Muscle layer of duodenum (tissue), 2 donors: ENCODE data around the gene TMEM239.
A peak's percentile ranks its signal among the peaks of the same experiment; 100 is the strongest.

Experiments
- H3K27ac ChIP-seq: one replicate; pipeline ENCODE4 v1.7.0; 2013; ENCODE audit warnings: mild to moderate bottlenecking, low read length
- H3K27me3 ChIP-seq: one replicate; pipeline ENCODE4 v1.7.0; 2013; ENCODE audit warnings: low read depth, mild to moderate bottlenecking, control low read depth, low read length
- H3K36me3 ChIP-seq, 2 donors: one replicate each; pipeline ENCODE4 v1.7.0; 2013; ENCODE audit warnings: low read length in 2 of 2, control low read depth in 1 of 2, mild to moderate bottlenecking in 1 of 2; ENCODE audit not compliant: insufficient read depth in 2 of 2, control insufficient read depth in 1 of 2
- H3K4me1 ChIP-seq, 2 donors: one replicate each; pipeline ENCODE4 v1.7.0; 2013; ENCODE audit warnings: low read length in 2 of 2, mild to moderate bottlenecking in 2 of 2, control low read depth in 1 of 2, moderate library complexity in 1 of 2; ENCODE audit not compliant: insufficient read depth in 2 of 2, control insufficient read depth in 1 of 2
- H3K4me3 ChIP-seq, 2 donors: one replicate each; pipeline ENCODE4 v1.7.0; 2013; ENCODE audit warnings: low read length in 2 of 2, low read depth in 1 of 2, mild to moderate bottlenecking in 1 of 2
- H3K9me3 ChIP-seq, 2 donors: one replicate each; pipeline ENCODE4 v1.7.0; 2013; ENCODE audit warnings: low read length in 2 of 2, control low read depth in 1 of 2, mild to moderate bottlenecking in 1 of 2; ENCODE audit not compliant: control insufficient read depth in 1 of 2
- donor health status: healthy.

TMEM239 gene

DNA sequence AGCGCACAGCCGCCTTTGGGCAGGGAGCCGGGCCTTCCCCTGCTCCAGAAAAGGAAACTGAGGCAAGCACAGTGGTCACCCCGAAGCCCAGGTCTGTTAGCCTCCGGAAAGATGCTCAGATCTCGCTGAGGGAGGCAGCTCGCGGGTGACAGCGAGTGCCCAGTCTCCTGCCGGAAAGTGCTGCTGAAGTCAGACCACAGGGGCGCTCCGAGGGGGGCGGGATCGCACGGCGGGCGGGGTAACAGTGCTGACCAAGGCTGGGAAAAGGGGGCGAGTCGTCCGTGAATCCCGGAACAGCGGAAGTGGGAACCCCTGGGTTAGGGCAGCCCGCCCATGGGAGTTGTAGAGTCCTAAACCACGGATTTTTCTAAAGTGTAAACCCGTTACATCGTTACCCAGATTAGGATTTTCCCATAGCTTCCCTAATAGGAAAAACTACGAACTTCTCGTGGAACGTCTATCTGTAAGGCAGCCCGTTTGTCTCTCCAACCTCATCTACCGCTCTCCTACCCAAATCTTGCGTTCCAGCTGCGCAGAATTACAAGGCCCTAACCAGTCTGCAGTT lies 24.9 kb downstream of the TMEM239 start:
- Histone ChIP-seq H3K4me3 (peak overlapping the region; percentile 75 to 91), H3K4me1 (peaks cover 4 to 13% of the 10 kb centered on the region in 2 donors), H3K9me3 (no peaks in the 10 kb centered on the region), H3K36me3 (peaks cover 5 to 6% of the 10 kb centered on the region in 2 donors), H3K27me3 (no peaks in the 10 kb centered on the region), H3K27ac (peak overlapping the region; percentile 81)

DNA sequence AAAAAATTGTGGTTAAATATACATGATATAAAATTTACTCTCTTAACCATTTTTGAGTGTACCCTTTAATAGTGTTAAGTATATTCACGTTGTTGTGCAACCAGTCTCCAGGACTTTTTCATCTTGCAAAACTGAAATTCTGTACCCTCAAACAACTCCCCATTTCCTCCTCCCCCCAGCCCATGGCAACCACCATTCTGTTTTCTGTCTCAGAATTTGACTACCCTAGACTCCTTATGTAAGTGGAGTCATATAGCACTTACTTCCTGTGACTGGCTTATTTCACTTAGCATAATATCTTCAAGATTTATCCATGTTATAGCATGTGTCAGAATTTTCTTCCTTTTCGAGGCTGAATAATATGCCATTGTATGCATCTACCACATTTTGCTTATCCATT lies 29.4 kb downstream of the TMEM239 start:
- Histone ChIP-seq H3K4me3 (no peak overlapping the region), H3K27me3 (no peaks in the 10 kb centered on the region), H3K4me1 (peaks cover 4 to 7% of the 10 kb centered on the region in 2 donors), H3K9me3 (no peaks in the 10 kb centered on the region), H3K36me3 (peaks cover 0 to 6% of the 10 kb centered on the region in 2 donors), H3K27ac (no peak overlapping the region)

DNA sequence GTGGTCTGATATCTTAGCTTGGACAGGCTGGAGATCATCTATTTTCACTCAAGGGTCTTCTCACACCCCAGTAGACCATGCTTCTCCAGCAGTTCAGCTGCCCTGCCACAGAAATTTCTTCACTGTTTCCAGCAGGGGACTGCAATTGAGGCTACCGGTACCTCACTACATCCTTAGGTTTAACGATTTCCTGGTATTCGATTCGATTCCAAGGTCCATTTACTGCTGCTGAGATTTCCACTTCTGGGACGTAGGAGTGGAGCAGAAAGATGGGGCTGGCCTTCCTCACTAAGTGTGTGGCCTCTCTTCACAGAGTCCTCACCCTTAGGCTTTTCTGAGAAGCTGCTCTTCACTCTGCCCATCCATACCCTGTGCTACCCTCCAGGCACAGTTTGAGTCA lies 30.5 kb downstream of the TMEM239 start:
- Histone ChIP-seq H3K27ac (no peak overlapping the region), H3K4me3 (no peak overlapping the region), H3K36me3 (peaks cover 0 to 6% of the 10 kb centered on the region in 2 donors), H3K27me3 (no peaks in the 10 kb centered on the region), H3K4me1 (peaks cover 0 to 2% of the 10 kb centered on the region in 2 donors), H3K9me3 (no peaks in the 10 kb centered on the region)

DNA sequence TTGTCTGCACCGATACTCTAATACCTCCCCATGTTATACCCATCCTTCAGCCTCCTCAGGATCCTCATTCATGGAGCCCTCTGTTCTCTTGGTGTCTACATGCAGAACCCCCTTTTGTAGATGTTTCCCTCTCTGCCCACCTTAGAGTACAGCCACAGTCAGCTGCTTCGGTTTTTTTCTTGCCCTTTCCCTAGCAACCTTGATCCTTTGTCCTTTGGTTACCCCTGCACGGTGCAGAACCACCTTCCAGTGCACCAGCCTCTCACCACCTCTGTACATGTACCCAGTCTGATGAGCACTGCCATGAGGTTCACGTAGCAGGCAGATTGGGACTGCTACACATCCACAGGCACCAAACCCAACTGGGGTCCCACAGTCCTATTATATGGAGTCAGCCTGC lies 31.6 kb downstream of the TMEM239 start:
- H3K27me3 ChIP-seq: no peaks in the 10 kb centered on the region
- no peaks in the 10 kb centered on the region for H3K9me3 ChIP-seq

DNA sequence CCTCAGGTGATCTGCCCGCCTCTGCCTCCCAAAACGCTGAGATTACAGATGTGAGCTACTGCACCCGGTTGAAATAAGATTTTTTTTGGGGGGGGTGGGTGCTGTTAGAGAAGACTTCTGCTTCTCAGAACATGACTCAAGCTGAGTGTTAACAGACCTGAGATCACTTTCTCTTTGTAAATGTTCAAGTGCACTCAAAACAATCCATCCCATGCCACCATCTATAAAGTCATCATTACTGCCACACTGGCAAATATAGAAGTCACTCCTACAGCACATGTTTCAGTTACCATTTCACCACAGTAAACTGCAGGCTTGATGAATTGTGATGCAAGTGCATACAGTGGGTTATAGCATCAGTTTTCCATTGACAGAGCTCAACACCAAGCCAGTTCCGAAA lies 33.4 kb downstream of the TMEM239 start:
- Histone ChIP-seq H3K4me1 (peaks cover 0 to 3% of the 10 kb centered on the region in 2 donors), H3K27me3 (no peaks in the 10 kb centered on the region), H3K36me3 (peaks cover 0 to 4% of the 10 kb centered on the region in 2 donors), H3K9me3 (no peaks in the 10 kb centered on the region), H3K27ac (no peak overlapping the region), H3K4me3 (no peak overlapping the region)

More for the DNA sequence above, 31.6 kb downstream of the TMEM239 start:
- no peak overlapping the region for H3K4me3 ChIP-seq
- H3K27ac ChIP-seq: no peak overlapping the region
- H3K36me3 ChIP-seq: peaks cover 0 to 6% of the 10 kb centered on the region in 2 donors
- H3K4me1 ChIP-seq: peaks cover 0 to 3% of the 10 kb centered on the region in 2 donors

DNA sequence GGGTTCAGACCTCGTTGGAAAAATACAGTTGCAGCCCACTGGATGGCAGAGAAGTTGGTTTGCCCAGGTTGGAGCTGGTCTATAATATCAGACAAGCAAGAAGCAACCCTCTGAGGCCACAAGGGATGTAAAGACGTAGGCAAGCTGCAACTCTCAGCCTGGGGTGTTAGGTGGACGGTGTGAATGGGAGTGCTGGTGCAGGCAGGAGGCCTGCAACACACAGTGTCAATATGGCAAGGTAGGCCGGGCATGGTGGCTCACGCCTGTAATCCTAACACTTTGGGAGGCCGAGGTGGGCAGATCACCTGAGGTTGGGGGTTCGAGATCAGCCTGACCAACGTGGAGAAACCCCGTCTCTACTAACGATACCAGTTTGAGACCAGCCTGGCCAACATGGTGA lies 34.9 kb downstream of the TMEM239 start:
- H3K4me3 ChIP-seq: no peak overlapping the region
- no peaks in the 10 kb centered on the region for H3K36me3 ChIP-seq
- H3K27me3 ChIP-seq: no peaks in the 10 kb centered on the region
- H3K9me3 ChIP-seq: no peaks in the 10 kb centered on the region
- H3K4me1 ChIP-seq: peaks cover 0 to 3% of the 10 kb centered on the region in 2 donors
- H3K27ac ChIP-seq: no peak overlapping the region

DNA sequence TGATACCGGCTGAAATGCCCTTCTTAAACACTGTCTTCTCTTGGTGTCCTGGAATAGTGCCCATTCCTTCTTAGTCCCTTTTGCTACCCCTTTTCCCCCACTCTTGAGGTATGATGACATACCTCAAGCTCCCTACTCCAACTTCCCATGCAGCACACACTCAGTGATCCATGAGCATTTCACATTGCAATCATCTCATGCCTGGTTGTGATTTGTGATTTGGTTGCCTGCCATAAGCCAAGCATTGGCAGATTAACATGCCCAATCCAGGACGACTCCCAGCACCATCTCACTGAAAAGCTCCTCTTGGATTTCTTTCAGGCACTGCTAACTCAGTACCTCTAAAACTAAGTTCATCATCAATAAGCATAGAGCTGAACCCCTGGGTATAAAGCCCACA lies 42.4 kb downstream of the TMEM239 start:
- no peaks in the 10 kb centered on the region for H3K27me3 ChIP-seq
- no peaks in the 10 kb centered on the region for H3K4me1 ChIP-seq
- no peak overlapping the region for H3K4me3 ChIP-seq
- H3K9me3 ChIP-seq: no peaks in the 10 kb centered on the region
- H3K27ac ChIP-seq: no peak overlapping the region
- peaks cover 11 to 28% of the 10 kb centered on the region in 2 donors for H3K36me3 ChIP-seq

DNA sequence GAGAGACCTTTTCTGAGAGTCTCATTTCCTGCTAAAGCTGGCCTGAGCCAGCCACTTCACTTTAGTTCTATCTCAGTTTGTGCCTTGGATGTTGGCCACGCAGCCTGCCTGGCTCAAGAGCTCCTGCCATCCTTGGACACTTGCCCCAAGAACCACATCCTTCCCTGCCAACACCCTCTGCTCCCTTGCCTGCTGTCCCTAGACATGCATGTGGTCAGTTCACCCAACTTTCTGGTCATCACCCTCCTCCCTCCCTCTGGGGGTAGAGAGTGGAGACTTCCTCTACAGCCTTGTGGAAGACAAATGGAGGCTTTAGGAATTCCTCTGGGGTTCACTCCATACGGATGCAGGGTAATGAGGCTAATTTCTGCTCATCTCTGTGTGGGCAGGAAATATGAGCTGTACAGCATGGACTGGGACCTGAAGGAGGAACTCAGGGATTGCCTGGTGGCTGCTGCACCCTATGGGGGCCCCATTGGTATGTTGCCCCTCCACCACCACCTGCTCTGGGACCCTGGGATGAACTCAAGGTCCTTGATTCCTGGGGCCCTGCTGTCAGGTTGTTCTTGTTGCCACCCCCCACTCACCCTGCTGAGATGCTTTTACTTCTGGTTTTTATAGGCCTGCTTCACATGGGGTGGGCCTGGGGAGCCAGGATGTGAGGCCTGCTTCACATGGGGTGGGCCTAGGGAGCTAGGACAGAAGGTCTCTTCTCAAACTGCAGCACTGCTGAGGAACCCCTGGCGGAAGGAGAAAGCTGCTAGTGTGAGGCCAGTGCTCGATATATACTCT lies 43.4 kb downstream of the TMEM239 start:
- Histone ChIP-seq H3K4me3 (no peak overlapping the region), H3K27me3 (no peaks in the 10 kb centered on the region), H3K27ac (no peak overlapping the region), H3K36me3 (peaks cover 12 to 36% of the 10 kb centered on the region in 2 donors), H3K9me3 (no peaks in the 10 kb centered on the region), H3K4me1 (no peaks in the 10 kb centered on the region)

DNA sequence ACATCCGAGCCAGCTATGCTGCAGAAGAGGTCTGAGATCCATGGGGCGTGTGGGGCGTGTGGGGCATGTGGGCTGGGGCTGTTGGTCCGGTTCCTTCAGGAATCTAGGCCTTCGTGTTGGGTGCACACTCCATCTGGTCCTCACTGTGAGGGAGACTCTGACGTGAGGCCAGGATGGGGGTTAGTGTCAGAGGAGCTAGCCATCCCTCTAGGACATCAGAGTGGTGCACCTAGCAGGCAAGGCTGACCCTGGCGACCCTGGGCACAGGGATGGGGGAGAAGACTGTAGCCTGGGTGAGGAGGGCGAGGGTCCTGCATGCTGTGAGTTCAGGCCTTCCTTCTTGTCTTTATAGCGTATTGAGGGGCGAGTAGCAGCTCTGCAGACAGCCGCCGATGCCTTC lies 48.5 kb downstream of the TMEM239 start:
- Histone ChIP-seq H3K27ac (no peak overlapping the region), H3K4me1 (no peaks in the 10 kb centered on the region), H3K4me3 (no peak overlapping the region), H3K9me3 (no peaks in the 10 kb centered on the region), H3K36me3 (peaks cover 30 to 63% of the 10 kb centered on the region in 2 donors), H3K27me3 (no peaks in the 10 kb centered on the region)

DNA sequence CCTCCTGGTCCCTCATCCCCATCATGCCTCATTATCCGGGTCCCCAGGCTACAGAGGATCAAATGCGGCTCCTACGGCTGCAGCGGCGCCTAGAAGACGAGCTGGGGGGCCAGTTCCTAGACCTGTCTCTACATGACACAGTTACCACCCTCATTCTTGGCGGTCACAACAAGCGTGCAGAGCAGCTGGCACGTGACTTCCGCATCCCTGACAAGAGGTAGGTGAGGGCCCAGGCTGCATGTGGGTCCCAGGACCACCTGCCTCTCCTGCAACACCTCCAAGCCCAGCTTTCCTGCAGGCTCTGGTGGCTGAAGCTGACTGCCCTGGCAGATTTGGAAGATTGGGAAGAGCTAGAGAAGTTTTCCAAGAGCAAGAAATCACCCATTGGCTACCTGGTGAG lies 48.9 kb downstream of the TMEM239 start:
- Histone ChIP-seq H3K4me1 (no peaks in the 10 kb centered on the region), H3K27ac (no peak overlapping the region), H3K9me3 (no peaks in the 10 kb centered on the region), H3K36me3 (peaks cover 30 to 63% of the 10 kb centered on the region in 2 donors), H3K4me3 (no peak overlapping the region), H3K27me3 (no peaks in the 10 kb centered on the region)

DNA sequence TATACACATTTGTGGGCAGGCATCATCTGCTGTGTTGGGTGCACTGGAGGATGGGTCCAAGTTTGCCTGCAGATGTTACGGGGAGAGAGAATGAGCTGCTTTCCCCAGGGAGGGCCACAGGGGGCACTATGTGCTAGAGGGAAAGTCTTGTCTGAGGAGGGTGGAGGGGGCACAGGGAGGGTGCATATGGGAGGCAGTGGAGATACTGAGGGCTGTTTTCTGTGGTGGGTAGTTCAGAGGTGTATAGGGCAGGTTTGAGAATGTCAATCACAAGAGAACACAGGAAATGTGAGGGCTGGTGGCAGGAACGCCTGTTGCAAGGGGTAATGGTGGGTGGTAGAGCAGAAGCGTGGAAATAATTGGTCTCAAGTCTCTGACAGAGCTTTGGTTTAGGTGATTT lies 49.5 kb downstream of the TMEM239 start:
- H3K27ac ChIP-seq: no peak overlapping the region
- H3K9me3 ChIP-seq: no peaks in the 10 kb centered on the region
- H3K36me3 ChIP-seq: peaks cover 27 to 60% of the 10 kb centered on the region in 2 donors
- no peaks in the 10 kb centered on the region for H3K27me3 ChIP-seq
- H3K4me1 ChIP-seq: peaks cover 0 to under 1% of the 10 kb centered on the region in 2 donors
- H3K4me3 ChIP-seq: no peak overlapping the region
